Kidney epithelial cell (primary cell): Measurements from ENCODE around the gene KIRREL3. TPM values are rescaled to one million over a fixed set of nuclear protein-coding genes. Genes with fewer than 3 reads are reported as not detected.

Experiments
- DNase-seq: peaks from one replicate; pipeline ENCODE4 v3.0.0-alpha.2; 2010; ENCODE audit warnings: low read depth
- H3K27me3 ChIP-seq: 2 replicates; pipeline ENCODE4 v1.6.0; 2011; ENCODE audit warnings: low read length; ENCODE audit not compliant: control insufficient read depth, insufficient read depth
- H3K36me3 ChIP-seq: 2 replicates; pipeline ENCODE4 v1.5.1; 2011; ENCODE audit warnings: low read length; ENCODE audit not compliant: control insufficient read depth, insufficient read depth
- H3K4me3 ChIP-seq: 2 replicates; pipeline ENCODE4 v1.5.1; 2011; ENCODE audit warnings: low read depth, mild to moderate bottlenecking, control low read depth, low read length
- CTCF ChIP-seq: IDR thresholded peaks from 2 replicates; pipeline ENCODE4 v1.5.1; 2011; ENCODE audit warnings: mild to moderate bottlenecking, moderate library complexity, low read length, control low read depth, inconsistent platforms; ENCODE audit not compliant: insufficient read depth, poor library complexity, severe bottlenecking
- total RNA-seq: library from RNA; depleted of rRNA; stranded (reverse); fragments of >200 nt; gene quantifications from 2 replicates; pipeline ENCODE4 v1.2.3, GENCODE V29; 2015

KIRREL3 gene
- total RNA-seq, 1 donor from 2014 or later = 1.3 TPM

- Histone ChIP-seq H3K4me3 (no peak overlapping the region), H3K27me3 (peaks cover 5% of the 10 kb centered on the region), H3K36me3 (no peaks in the 10 kb centered on the region)
- DNase-seq = no peak
- no peak for TF ChIP-seq CTCF
Observed at GRCh38 chr11:126480015-126480409, 520.6 kb downstream of the KIRREL3 start.

GRCh38 chr11:126479178-126479930 lies 521.2 kb downstream of the KIRREL3 start:
- no peaks in the 10 kb centered on the region for H3K36me3 ChIP-seq
- no peak overlapping the region for H3K4me3 ChIP-seq
- DNase-seq = no peak
- no peak for TF ChIP-seq CTCF
- H3K27me3 ChIP-seq = peaks cover 5% of the 10 kb centered on the region

DNA sequence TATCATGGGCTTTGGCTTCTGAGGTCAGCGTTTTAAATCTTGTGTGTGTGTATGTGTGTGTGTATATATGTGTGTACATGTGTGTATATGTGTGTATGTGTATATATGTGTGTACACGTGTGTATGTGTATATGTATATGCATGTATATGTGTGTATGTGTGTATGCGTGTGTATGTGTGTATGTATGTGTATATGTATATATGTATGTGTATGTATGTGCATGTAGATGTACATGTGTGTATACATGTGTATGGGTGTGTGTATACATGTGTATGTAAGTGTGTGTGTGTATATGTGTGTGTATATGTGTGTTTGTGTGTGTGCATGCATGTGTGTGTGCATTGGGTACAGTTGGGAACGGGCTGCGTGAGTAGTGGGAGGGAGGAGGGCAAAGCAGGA lies 522.1 kb downstream of the KIRREL3 start:
- no peak for DNase-seq
- H3K36me3 ChIP-seq = no peaks in the 10 kb centered on the region
- no peak for TF ChIP-seq CTCF
- H3K27me3 ChIP-seq = peaks cover 5% of the 10 kb centered on the region
- H3K4me3 ChIP-seq = no peak overlapping the region

- DNase-seq = no peak
- Histone ChIP-seq H3K36me3 (no peaks in the 10 kb centered on the region), H3K4me3 (no peak overlapping the region), H3K27me3 (peaks cover 5% of the 10 kb centered on the region)
- no peak for TF ChIP-seq CTCF
Observed at GRCh38 chr11:126477535-126478305, 522.9 kb downstream of the KIRREL3 start.

DNA sequence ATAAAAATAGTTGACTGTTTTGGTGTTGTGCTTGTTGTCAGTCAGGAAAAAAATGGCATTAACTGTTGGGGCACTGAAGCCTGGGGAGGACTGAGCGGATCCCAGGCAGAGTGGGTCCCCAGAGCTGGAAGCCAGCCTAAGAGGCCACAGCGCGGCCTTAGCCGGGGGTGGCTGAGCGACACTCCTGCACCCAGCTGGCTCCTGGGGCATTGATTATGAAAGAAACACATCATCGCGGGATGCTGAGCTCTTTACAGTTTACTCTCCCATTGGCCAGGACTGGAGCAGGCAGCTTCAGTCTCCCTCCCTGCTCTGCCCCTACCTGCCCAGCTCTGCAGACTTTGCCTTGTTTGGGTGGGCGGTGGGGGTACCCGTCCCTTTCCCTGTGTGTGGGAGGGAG lies 523.6 kb downstream of the KIRREL3 start:
- Histone ChIP-seq H3K36me3 (no peaks in the 10 kb centered on the region), H3K4me3 (no peak overlapping the region), H3K27me3 (peaks cover 5% of the 10 kb centered on the region)
- no peak for TF ChIP-seq CTCF
- DNase-seq = no peak
